Heart right ventricle (tissue), 16 donors: ENCODE measurements around the gene GPN3. TPM values are rescaled to one million over a fixed set of nuclear protein-coding genes. Genes with fewer than 3 reads are reported as not detected.
"Not testable (repeated sequence)": the region's sequence is repeated elsewhere in the genome, so short reads cannot be mapped to it uniquely, and the experiment has no call there.

Experiments used
- ATAC-seq, 8 donors: fragments of 200-7000 bp; cut with Tn5 transposase; one replicate each; pipeline ENCODE4 v1.9.1; 2020; ENCODE audit warnings: mild to moderate bottlenecking in 8 of 8, moderate library complexity in 8 of 8, moderate number of reproducible peaks in 1 of 8
- DNase-seq, 2 donors: peaks; one replicate each; pipeline ENCODE4 v3.0.0-alpha.2; 2020
- H3K27ac ChIP-seq, 10 donors: fragments of 200-600 bp; sonication (generic) in 2 of 10; one replicate each; pipeline versions ENCODE4 v1.5.0 to v1.8.0; 2020 to 2022; ENCODE audit warnings: mild to moderate bottlenecking in 3 of 10
- H3K27me3 ChIP-seq, 7 donors: fragments of 200-600 bp; one replicate each; pipeline ENCODE4 v1.8.0; 2021 to 2022; ENCODE audit warnings: mild to moderate bottlenecking in 2 of 7
- H3K36me3 ChIP-seq, 9 donors: fragments of 200-600 bp; sonication (generic) in 1 of 9; one replicate each; pipeline versions ENCODE4 v1.5.0 to v1.8.0; 2020 to 2022; ENCODE audit warnings: mild to moderate bottlenecking in 2 of 9
- H3K4me1 ChIP-seq, 9 donors: fragments of 200-600 bp; sonication (generic) in 1 of 9; one replicate each; pipeline versions ENCODE4 v1.5.0 to v1.8.0; 2020 to 2022; ENCODE audit warnings: mild to moderate bottlenecking in 4 of 9
- H3K4me3 ChIP-seq, 10 donors: fragments of 200-600 bp; sonication (generic) in 2 of 10; one replicate each; pipeline versions ENCODE4 v1.5.0 to v1.8.0; 2020 to 2022; ENCODE audit warnings: mild to moderate bottlenecking in 7 of 10, moderate library complexity in 2 of 10
- H3K9me3 ChIP-seq, 11 donors: fragments of 200-600 bp in 10 of 11; sonication (generic) in 2 of 11; one replicate each; pipeline versions ENCODE4 v1.5.0 to v1.8.0; 2013 to 2022; ENCODE audit warnings: mild to moderate bottlenecking in 2 of 11, control low read depth in 1 of 11, moderate library complexity in 1 of 11
- CTCF ChIP-seq, 9 donors: fragments of 200-600 bp; sonication (generic) in 2 of 9; IDR thresholded peaks; one replicate each; pipeline versions ENCODE4 v1.5.0 to v1.8.0; 2021 to 2022; ENCODE audit warnings: antibody characterized with exemption in 9 of 9, mild to moderate bottlenecking in 5 of 9, moderate library complexity in 1 of 9
- WGBS, 2 donors: extraction: QIAGEN DNeasy Blood & Tissue Kit; methylation state at CpG; one replicate each; pipeline ENCODE4 v1.1.7; 2013; ENCODE audit warnings: inconsistent platforms in 1 of 2; 5-methylcytosine and 5-hydroxymethylcytosine counted together
- intact Hi-C, 10 donors: fragments of 100-400 bp; cut with DNase I; formaldehyde crosslinking; loops; one replicate each; pipeline versions ENCODE4 v1.11.1 to v1.14.2; 2022
- polyA plus RNA-seq, 2 donors: library from polyadenylated mRNA; stranded (reverse); fragments of 200-250 nt; gene quantifications; one replicate each; pipeline ENCODE4 v1.2.3, GENCODE V29; 2013
- total RNA-seq, 10 donors: library from RNA; stranded (reverse); fragmentation: NEBNext Ultra II Directional in 3 of 10; extraction: Animal tissue kit (Norgen Biotek cat#: 25700) in 3 of 10; gene quantifications; one replicate each; pipeline versions ENCODE4 v1.2.1 to v1.2.4, GENCODE V29; 2021 to 2023
- donor health status: Arrhythmogenic right ventricular cardiomyopathy.
- donor health status: ischemic (EF 13 %, LVEDD 7.1; RV severe dilation, severe dysfunction).
- donor health status: healthy with polysubstance abuse.
- donor health status: DM: no; HTN: yes; CAD: no.
- donor health status: DM: no; HTN: no; CAD: no.
- donor health status: ischemic (EF 25% LVEDD 6.9; RV normal size, moderate dysfunction).
- donor health status: ischemic (EF 25% LVEDD 5.7; RV mildly dilated, moderate dysfunction).
- donor health status: healthy.
- donor health status: DM: yes; HTN: yes; CAD: no.
- donor health status: Ischemic cardiomyopathy.
- donor health status: ischemic (EF 35%, LVEDD 5.7; RV mildly dilated, moderate dysfunction).
- donor health status: nonischemic (EF 11% LVEDD 7.7; RV severe dilation, severe dysfunction).
- donor health status: DM: yes; HTN: yes; CAD: no.
- donor health status: PGD.
- donor health status: ischemic (EF 29% LVEDD 5.4; RV normal size, mild dysfunction).
- donor health status: nonischemic (EF 23%, LVEDD 6.1; RV moderate dilation, normal function).

Gene GPN3
- total and polyA plus RNA-seq, 12 donors, result 9.4 to 46.7 (median 31.1) TPM

- Histone ChIP-seq H3K27me3 (no peaks in the 10 kb centered on the region), H3K27ac (no peak overlapping the region), H3K4me1 (no peaks in the 10 kb centered on the region), H3K4me3 (no peak overlapping the region), H3K36me3 (no peaks in the 10 kb centered on the region), H3K9me3 (no peaks in the 10 kb centered on the region)
- no peak for DNase-seq
- intact Hi-C loops, result loop anchor here in 1 of 10 donors (5.0 kb wide), 1 partner anchor 327 kb away; no protein-coding TSS in a partner anchor
- no peak for TF ChIP-seq CTCF (IDR thresholded peaks at IDR 0.05)
- ATAC-seq, result no peak
- 78 to 83% methylated on average over 3 of the region's 3 CpGs for WGBS, 2 donors
Measured at GRCh38 chr12:110424237-110424636, 43.8 kb downstream of the GPN3 start.

GRCh38 chr12:110421701-110422100 lies 46.4 kb downstream of the GPN3 start:
- intact Hi-C loops, result loop anchor here in 1 of 10 donors (5.0 kb wide), 1 partner anchor 324 kb away; no protein-coding TSS in a partner anchor
- no peak overlapping the region for H3K27ac ChIP-seq

GRCh38 chr12:110421159-110421661 lies 46.8 kb downstream of the GPN3 start:
- no peak overlapping the region for H3K4me3 ChIP-seq
- ATAC-seq, result no peak
- H3K4me1 ChIP-seq, result peaks cover 0 to 3% (median 0%) of the 10 kb centered on the region in 9 donors
- no peaks in the 10 kb centered on the region for H3K9me3 ChIP-seq
- peaks cover 0 to 8% (median 0%) of the 10 kb centered on the region in 7 donors for H3K27me3 ChIP-seq
- intact Hi-C loops, result loop anchor here in 1 of 10 donors (5.0 kb wide), 1 partner anchor 324 kb away; no protein-coding TSS in a partner anchor
- DNase-seq, result no peak
- WGBS, 2 donors, result 57 to 58% methylated on average over 3 of the region's 3 CpGs
- no peak overlapping the region for H3K27ac ChIP-seq
- no peaks in the 10 kb centered on the region for H3K36me3 ChIP-seq
- TF ChIP-seq CTCF (IDR thresholded peaks at IDR 0.05), result no peak

More at GRCh38 chr12:110421701-110422100, 46.4 kb downstream of the GPN3 start:
- WGBS, 2 donors, result 80 to 84% methylated on average over 4 of the region's 4 CpGs
- no peak for ATAC-seq
- no peak for DNase-seq
- Histone ChIP-seq H3K9me3 (no peaks in the 10 kb centered on the region), H3K36me3 (no peaks in the 10 kb centered on the region), H3K4me3 (no peak overlapping the region), H3K27me3 (peaks cover 0 to 8% (median 0%) of the 10 kb centered on the region in 7 donors), H3K4me1 (peaks cover 0 to 3% (median 0%) of the 10 kb centered on the region in 9 donors)
- no peak for TF ChIP-seq CTCF (IDR thresholded peaks at IDR 0.05)

- not testable (repeated sequence) for ATAC-seq, H3K9me3 ChIP-seq, H3K27me3 ChIP-seq, H3K27ac ChIP-seq, H3K36me3 ChIP-seq, H3K4me3 ChIP-seq, DNase-seq, H3K4me1 ChIP-seq
- WGBS, 2 donors, result 94 to 96% methylated on average over 1 of the region's 1 CpG
- intact Hi-C loops, result loop anchor here in 1 of 10 donors (5.0 kb wide), 1 partner anchor 323 kb away; no protein-coding TSS in a partner anchor
Measured at GRCh38 chr12:110420644-110421043, 47.4 kb downstream of the GPN3 start.

- H3K9me3 ChIP-seq, DNase-seq, H3K27ac ChIP-seq, intact Hi-C loops, H3K4me3 ChIP-seq, H3K4me1 ChIP-seq, ATAC-seq, H3K36me3 ChIP-seq, H3K27me3 ChIP-seq: not testable (repeated sequence)
- WGBS, 2 donors, result 76 to 86% methylated on average over 3 of the region's 3 CpGs
Measured at GRCh38 chr12:110417113-110417512, 50.9 kb downstream of the GPN3 start.

- H3K9me3 ChIP-seq, H3K4me1 ChIP-seq, H3K4me3 ChIP-seq, H3K27me3 ChIP-seq, DNase-seq, H3K27ac ChIP-seq, ATAC-seq, intact Hi-C loops, H3K36me3 ChIP-seq: not testable (repeated sequence)
- WGBS, 2 donors, result 85 to 86% methylated on average over 6 of the region's 6 CpGs
Measured at GRCh38 chr12:110410086-110410485, 58.0 kb downstream of the GPN3 start.

GRCh38 chr12:110405126-110405662 lies 62.9 kb downstream of the GPN3 start:
- intact Hi-C loops, H3K4me3 ChIP-seq, H3K9me3 ChIP-seq, H3K27ac ChIP-seq, H3K27me3 ChIP-seq, DNase-seq, ATAC-seq: not testable (repeated sequence)
- Histone ChIP-seq H3K4me1 (peaks cover 3 to 25% (median 16%) of the 10 kb centered on the region in 9 donors), H3K36me3 (peaks cover 0 to 16% (median 12%) of the 10 kb centered on the region in 9 donors)
- 94 to 95% methylated on average over 16 of the region's 16 CpGs for WGBS, 2 donors
